Activated T-helper 2 cell treated with anti-CD3 and anti-CD28 coated beads, Interferon-gamma antibody, Interleukin-2, Interleukin-4, amounts not matched to agents 10 μg/mL and 5 μg/mL and 100 μg/mL, durations not matched to agents 14 hours and 24 hours and 36 hours (primary cell): ENCODE results near the gene NUDT6. TPM values are rescaled to one million over a fixed set of nuclear protein-coding genes. Genes with fewer than 3 reads are reported as not detected.
A peak's percentile ranks its signal among the peaks of the same experiment; 100 is the strongest.

Experiments
- DNase-seq: peaks from one replicate; pipeline ENCODE4 v3.0.0; 2021; ENCODE audit warnings: low spot score
- H3K27ac Mint-ChIP-seq: one replicate; pipeline ENCODE4 v1.8.0; 2021; ENCODE audit warnings: mixed read lengths
- H3K27me3 Mint-ChIP-seq: one replicate; pipeline ENCODE4 v1.8.0; 2021; ENCODE audit warnings: low read depth, mixed read lengths
- H3K36me3 Mint-ChIP-seq: one replicate; pipeline ENCODE4 v1.8.0; 2021; ENCODE audit warnings: low read depth, mixed read lengths
- H3K4me1 Mint-ChIP-seq: one replicate; pipeline ENCODE4 v1.8.0; 2021; ENCODE audit warnings: low read depth, mixed read lengths
- H3K4me3 Mint-ChIP-seq: one replicate; pipeline ENCODE4 v1.8.0; 2021; ENCODE audit warnings: low read depth, mild to moderate bottlenecking, moderate library complexity, mixed read lengths
- H3K9me3 Mint-ChIP-seq: one replicate; pipeline ENCODE4 v1.8.0; 2021; ENCODE audit warnings: mixed read lengths
- intact Hi-C: fragments of 100-400 bp; cut with micrococcal nuclease; formaldehyde crosslinking; loops from one replicate; pipeline ENCODE4 v1.15.1; 2023
- total RNA-seq: library from RNA; stranded (reverse); gene quantifications from 2 replicates; pipeline ENCODE4 v1.2.3, GENCODE V29; 2022

Gene NUDT6
- 7.5 and 8.5 TPM in 2 replicates for total RNA-seq

GRCh38 chr4:122921971-122922876 is at the start of gene NUDT6:
Gene NUDT6, minus strand, starts transcription at chr4:122922597. Its CDS starts 25 bp downstream, at chr4:122922572.
- no peaks in the 10 kb centered on the region for H3K9me3 Mint-ChIP-seq
- peak; percentile 40 for DNase-seq
- H3K27ac Mint-ChIP-seq = peak within 1 kb of the TSS; percentile 97
- H3K27me3 Mint-ChIP-seq = no peaks in the 10 kb centered on the region
- peak within 1 kb of the TSS; percentile 95 for H3K4me3 Mint-ChIP-seq
- intact Hi-C loops = loop anchor here (2.0 to 5.0 kb wide), 5 partner anchors 163 to 475 kb away; partner anchors contain the start of genes IL2 and SPRY1
- no peaks in the 10 kb centered on the region for H3K36me3 Mint-ChIP-seq
- H3K4me1 Mint-ChIP-seq = peaks cover 15% of the 10 kb centered on the region

- Mint-ChIP-seq H3K4me3 (no peak overlapping the region), H3K27ac (no peak overlapping the region), H3K9me3 (no peaks in the 10 kb centered on the region), H3K27me3 (no peaks in the 10 kb centered on the region), H3K36me3 (peaks cover 8% of the 10 kb centered on the region), H3K4me1 (peaks cover 2% of the 10 kb centered on the region)
- intact Hi-C loops = no loop called here
- no peak for DNase-seq
These were observed 45.9 kb upstream of the NUDT6 start for GRCh38 chr4:122968227-122968812.

- Mint-ChIP-seq H3K9me3 (no peaks in the 10 kb centered on the region), H3K27me3 (no peaks in the 10 kb centered on the region)
- no peak for DNase-seq
These were observed 44.8 kb upstream of the NUDT6 start for GRCh38 chr4:122967231-122967630.

GRCh38 chr4:122966201-122966600 is 43.8 kb upstream of the NUDT6 start:
- peaks cover 15% of the 10 kb centered on the region for H3K36me3 Mint-ChIP-seq
- no peaks in the 10 kb centered on the region for H3K9me3 Mint-ChIP-seq
- DNase-seq = no peak
- H3K27ac Mint-ChIP-seq = no peak overlapping the region
- peaks cover 8% of the 10 kb centered on the region for H3K4me1 Mint-ChIP-seq
- no peak overlapping the region for H3K4me3 Mint-ChIP-seq
- intact Hi-C loops = no loop called here
- no peaks in the 10 kb centered on the region for H3K27me3 Mint-ChIP-seq

More at GRCh38 chr4:122967231-122967630, 44.8 kb upstream of the NUDT6 start:
- intact Hi-C loops = no loop called here
- Mint-ChIP-seq H3K4me3 (no peak overlapping the region), H3K4me1 (peaks cover 8% of the 10 kb centered on the region), H3K27ac (no peak overlapping the region), H3K36me3 (peaks cover 15% of the 10 kb centered on the region)

- no peak for DNase-seq
- intact Hi-C loops = no loop called here
- Mint-ChIP-seq H3K4me1 (peaks cover 8% of the 10 kb centered on the region), H3K9me3 (no peaks in the 10 kb centered on the region), H3K4me3 (no peak overlapping the region), H3K27me3 (no peaks in the 10 kb centered on the region), H3K36me3 (peaks cover 10% of the 10 kb centered on the region), H3K27ac (no peak overlapping the region)
These were observed 40.8 kb upstream of the NUDT6 start for GRCh38 chr4:122963216-122963615.

- intact Hi-C loops = no loop called here
- no peak for DNase-seq
- Mint-ChIP-seq H3K4me3 (no peak overlapping the region), H3K36me3 (peaks cover 17% of the 10 kb centered on the region), H3K4me1 (peaks cover 8% of the 10 kb centered on the region), H3K27me3 (no peaks in the 10 kb centered on the region), H3K9me3 (no peaks in the 10 kb centered on the region), H3K27ac (no peak overlapping the region)
These were observed 38.2 kb upstream of the NUDT6 start for GRCh38 chr4:122960611-122961000.

GRCh38 chr4:122959981-122960610 is 37.7 kb upstream of the NUDT6 start:
- intact Hi-C loops = no loop called here
- Mint-ChIP-seq H3K27ac (no peak overlapping the region), H3K27me3 (no peaks in the 10 kb centered on the region), H3K9me3 (no peaks in the 10 kb centered on the region), H3K4me1 (peaks cover 8% of the 10 kb centered on the region), H3K4me3 (no peak overlapping the region), H3K36me3 (peaks cover 19% of the 10 kb centered on the region)
- DNase-seq = no peak

DNA sequence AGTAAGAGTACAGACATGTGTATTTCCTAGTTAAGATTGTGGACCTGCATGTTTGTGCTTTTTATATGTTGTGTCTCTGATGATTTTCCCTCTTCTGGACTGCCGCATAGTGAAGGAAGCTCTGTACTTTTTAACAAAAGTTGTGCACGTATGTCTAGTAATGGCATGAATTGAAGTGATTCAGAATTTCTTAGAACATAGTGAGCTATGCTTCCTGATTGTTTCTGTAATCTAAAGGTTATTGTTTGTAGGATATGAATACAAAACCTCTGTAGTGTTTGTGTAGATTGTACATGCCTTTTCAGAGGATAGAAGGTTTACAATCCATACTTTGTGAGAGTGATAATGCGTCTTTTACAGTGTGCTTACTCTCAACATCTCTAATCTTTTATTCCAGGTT is 37.0 kb upstream of the NUDT6 start:
- DNase-seq = no peak
- Mint-ChIP-seq H3K36me3 (peaks cover 23% of the 10 kb centered on the region), H3K27ac (no peak overlapping the region), H3K9me3 (no peaks in the 10 kb centered on the region), H3K27me3 (no peaks in the 10 kb centered on the region), H3K4me3 (no peak overlapping the region), H3K4me1 (peaks cover 8% of the 10 kb centered on the region)
- intact Hi-C loops = no loop called here

- DNase-seq = no peak
- Mint-ChIP-seq H3K27me3 (no peaks in the 10 kb centered on the region), H3K27ac (no peak overlapping the region), H3K36me3 (peaks cover 27% of the 10 kb centered on the region), H3K4me3 (no peak overlapping the region), H3K9me3 (no peaks in the 10 kb centered on the region), H3K4me1 (peaks cover 8% of the 10 kb centered on the region)
- intact Hi-C loops = no loop called here
These were observed 36.1 kb upstream of the NUDT6 start for GRCh38 chr4:122958505-122958904.

DNA sequence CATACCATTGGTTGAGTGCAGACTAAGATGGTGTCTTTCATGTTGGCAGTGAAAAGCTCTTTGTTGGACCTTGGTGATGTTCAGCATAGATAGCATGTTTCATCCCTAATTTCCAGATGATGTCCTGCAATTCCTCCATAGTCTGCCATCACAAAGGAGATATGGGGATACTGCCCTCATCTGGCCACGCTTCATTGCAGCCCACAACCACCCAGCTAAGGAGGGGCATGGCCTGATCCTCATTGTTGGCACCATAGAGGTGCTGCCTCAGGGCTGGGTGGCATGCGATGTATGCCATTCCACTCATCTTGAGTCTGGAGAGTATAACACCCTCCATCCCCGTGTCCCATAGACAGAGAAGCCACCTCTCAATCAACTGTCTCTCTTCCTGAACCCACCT is 31.5 kb upstream of the NUDT6 start:
- Mint-ChIP-seq H3K36me3 (peaks cover 41% of the 10 kb centered on the region), H3K27ac (no peak overlapping the region), H3K27me3 (no peaks in the 10 kb centered on the region), H3K9me3 (no peaks in the 10 kb centered on the region), H3K4me1 (no peaks in the 10 kb centered on the region), H3K4me3 (no peak overlapping the region)
- intact Hi-C loops = no loop called here
- DNase-seq = no peak

GRCh38 chr4:122952028-122952427 is 29.6 kb upstream of the NUDT6 start:
- no peaks in the 10 kb centered on the region for H3K27me3 Mint-ChIP-seq
- H3K27ac Mint-ChIP-seq = no peak overlapping the region
- intact Hi-C loops = no loop called here
- DNase-seq = no peak
- H3K9me3 Mint-ChIP-seq = no peaks in the 10 kb centered on the region
- H3K36me3 Mint-ChIP-seq = peaks cover 50% of the 10 kb centered on the region
- no peaks in the 10 kb centered on the region for H3K4me1 Mint-ChIP-seq
- H3K4me3 Mint-ChIP-seq = no peak overlapping the region

- Mint-ChIP-seq H3K27me3 (no peaks in the 10 kb centered on the region), H3K36me3 (peaks cover 58% of the 10 kb centered on the region), H3K4me1 (no peaks in the 10 kb centered on the region), H3K9me3 (no peaks in the 10 kb centered on the region), H3K4me3 (no peak overlapping the region), H3K27ac (no peak overlapping the region)
- DNase-seq = no peak
- intact Hi-C loops = no loop called here
These were observed 26.3 kb upstream of the NUDT6 start for GRCh38 chr4:122948671-122949070.

GRCh38 chr4:122946142-122946541 is 23.7 kb upstream of the NUDT6 start:
- no peaks in the 10 kb centered on the region for H3K9me3 Mint-ChIP-seq
- H3K36me3 Mint-ChIP-seq = peaks cover 56% of the 10 kb centered on the region
- H3K27me3 Mint-ChIP-seq = no peaks in the 10 kb centered on the region
- no peak for DNase-seq
- H3K4me1 Mint-ChIP-seq = no peaks in the 10 kb centered on the region
- intact Hi-C loops = no loop called here
- H3K27ac Mint-ChIP-seq = no peak overlapping the region
- no peak overlapping the region for H3K4me3 Mint-ChIP-seq
